ENCODE results near the gene FAM47C.
"Not testable (repeated sequence)": the region's sequence is repeated elsewhere in the genome, so short reads cannot be mapped to it uniquely, and the experiment has no call there.

FAM47C gene

DNA sequence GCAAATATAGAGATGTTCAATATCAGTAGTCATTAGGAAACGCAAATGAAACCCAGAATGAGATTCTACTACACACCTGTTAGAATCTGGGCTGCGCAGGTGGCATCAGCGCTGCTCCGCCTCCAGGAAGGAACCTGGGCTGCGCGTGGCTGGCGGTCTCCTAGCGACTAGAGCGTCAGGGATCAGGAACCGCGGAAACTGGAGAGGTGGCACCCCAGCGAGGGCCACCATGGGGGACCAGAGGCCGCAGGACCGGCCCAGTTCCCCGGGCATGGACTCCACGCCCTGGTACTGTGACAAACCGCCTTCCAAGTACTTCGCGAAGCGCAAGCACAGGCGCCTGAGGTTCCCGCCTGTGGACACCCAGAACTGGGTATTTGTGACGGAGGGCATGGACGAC lies at the start of gene FAM47C:
FAM47C (plus strand) TSS at position 185 of the 400 bp plus-strand sequence; CDS start at position 230, 45 bp downstream.
- not testable (repeated sequence) for H3K9ac ChIP-seq (ENCODE audit: low read depth, low read length); H3K36me3 ChIP-seq (ENCODE audit: insufficient read depth, low read depth, low read length); H3K27ac ChIP-seq (ENCODE audit: low read length); H3K4me1 ChIP-seq (ENCODE audit: insufficient read depth, low read length); H3K4me3 ChIP-seq (ENCODE audit: low read length); H3K9me3 ChIP-seq (ENCODE audit: insufficient read depth, low read depth, low read length); H3K27me3 ChIP-seq (ENCODE audit: insufficient read depth, low read length)

DNA sequence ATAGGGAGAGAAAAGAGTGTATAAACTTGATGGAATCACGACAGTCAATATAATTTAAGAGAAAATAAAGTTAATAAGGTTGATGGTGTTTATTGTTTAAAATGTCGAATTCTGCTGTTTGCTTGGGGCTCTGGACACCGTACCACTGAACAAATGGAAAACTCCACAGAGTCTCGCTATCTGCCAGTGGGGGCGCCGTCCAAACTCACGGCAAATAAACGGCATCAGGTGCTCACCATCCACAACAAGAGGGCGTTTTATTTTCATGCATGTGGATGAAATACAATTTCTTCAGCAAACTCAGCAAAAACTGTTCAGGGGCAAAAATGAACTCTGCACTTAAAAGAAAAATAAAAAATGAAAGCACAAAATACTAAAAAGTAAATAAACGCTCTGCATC lies 46.6 kb upstream of the FAM47C start:
- no peaks in the 10 kb centered on the region for H3K4me1 ChIP-seq (ENCODE audit: insufficient read depth, low read length)
- no peak overlapping the region for H3K4me3 ChIP-seq (ENCODE audit: low read length)
- peaks cover 36% of the 10 kb centered on the region; the same call in 1 of the 2 replicates for H3K27me3 ChIP-seq (ENCODE audit: insufficient read depth, low read length)
- no peak overlapping the region for H3K9ac ChIP-seq (ENCODE audit: low read depth, low read length)
- H3K36me3 ChIP-seq (ENCODE audit: insufficient read depth, low read depth, low read length) = no peaks in the 10 kb centered on the region
- no peak overlapping the region for H3K27ac ChIP-seq (ENCODE audit: low read length)
- no peaks in the 10 kb centered on the region for H3K9me3 ChIP-seq (ENCODE audit: insufficient read depth, low read depth, low read length)

DNA sequence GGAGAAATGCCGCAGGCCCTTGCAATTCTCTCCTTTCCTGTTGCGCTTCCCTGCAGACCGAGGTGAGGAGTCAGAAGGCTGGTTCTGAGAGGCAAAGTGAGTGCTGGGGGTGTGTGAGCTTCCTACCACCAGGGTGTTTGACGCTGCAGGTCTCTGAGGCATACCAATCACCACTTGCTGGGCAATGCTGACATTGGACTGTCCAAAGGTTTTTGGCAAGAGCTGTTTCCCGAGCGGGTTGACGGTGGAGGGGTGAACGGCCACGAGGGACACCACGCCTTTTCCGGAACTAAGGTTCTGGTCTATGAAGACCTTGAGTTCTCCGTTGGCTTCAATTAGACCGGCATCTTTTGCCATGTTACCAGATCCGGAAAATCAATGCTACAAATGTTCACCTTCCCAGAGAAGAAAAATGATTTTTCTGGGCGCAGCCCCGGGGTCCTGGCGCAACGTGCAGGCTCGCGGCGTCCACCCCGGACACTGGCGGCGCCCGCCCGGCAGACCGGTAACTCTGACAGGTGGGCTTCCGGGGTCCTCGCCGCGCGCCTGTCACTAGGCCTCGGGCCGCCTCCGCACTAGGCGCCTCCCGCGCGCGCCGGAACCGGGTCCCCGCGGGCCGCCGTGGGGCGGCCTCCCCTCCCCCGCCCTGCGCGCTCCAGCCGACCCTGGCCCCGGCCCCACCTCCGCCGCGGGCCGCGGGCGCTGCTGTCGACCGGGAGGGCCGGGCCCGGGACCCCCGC lies 44.9 kb upstream of the FAM47C start:
- no peak overlapping the region for H3K9ac ChIP-seq (ENCODE audit: low read depth, low read length)
- H3K4me1 ChIP-seq (ENCODE audit: insufficient read depth, low read length) = no peaks in the 10 kb centered on the region
- H3K27me3 ChIP-seq (ENCODE audit: insufficient read depth, low read length) = peaks cover 27% of the 10 kb centered on the region; the same call in 1 of the 2 replicates
- peak overlapping the region; percentile 57 for H3K4me3 ChIP-seq (ENCODE audit: low read length)
- H3K9me3 ChIP-seq (ENCODE audit: insufficient read depth, low read depth, low read length) = no peaks in the 10 kb centered on the region
- no peak overlapping the region for H3K27ac ChIP-seq (ENCODE audit: low read length)
- no peaks in the 10 kb centered on the region for H3K36me3 ChIP-seq (ENCODE audit: insufficient read depth, low read depth, low read length)

DNA sequence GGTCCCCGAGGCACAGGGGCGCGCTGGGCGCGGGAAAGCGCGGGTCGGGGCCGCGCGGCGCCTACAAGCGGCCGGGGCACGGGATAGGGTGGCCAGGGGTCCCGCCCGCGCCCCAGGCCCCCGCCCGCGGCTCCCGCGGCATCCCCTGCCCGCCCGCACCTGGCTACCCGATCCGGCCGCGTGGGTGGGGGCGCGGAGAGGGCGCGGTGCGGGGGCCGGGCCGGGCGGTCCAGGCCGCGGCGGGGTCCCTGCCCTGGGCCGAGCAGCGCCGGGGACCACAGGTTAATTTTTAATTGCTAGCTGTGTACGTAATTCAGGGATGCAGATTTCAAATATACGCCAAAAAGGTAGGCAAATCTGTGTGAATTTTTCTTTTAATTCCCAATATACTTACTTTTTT lies 44.3 kb upstream of the FAM47C start:
- no peaks in the 10 kb centered on the region for H3K4me1 ChIP-seq (ENCODE audit: insufficient read depth, low read length)
- H3K4me3 ChIP-seq (ENCODE audit: low read length) = peak overlapping the region; percentile 35; the same call in 1 of the 2 replicates
- no peaks in the 10 kb centered on the region for H3K9me3 ChIP-seq (ENCODE audit: insufficient read depth, low read depth, low read length)
- no peak overlapping the region for H3K9ac ChIP-seq (ENCODE audit: low read depth, low read length)
- H3K27me3 ChIP-seq (ENCODE audit: insufficient read depth, low read length) = peaks cover 21% of the 10 kb centered on the region; the same call in 1 of the 2 replicates
- H3K36me3 ChIP-seq (ENCODE audit: insufficient read depth, low read depth, low read length) = no peaks in the 10 kb centered on the region
- H3K27ac ChIP-seq (ENCODE audit: low read length) = no peak overlapping the region

DNA sequence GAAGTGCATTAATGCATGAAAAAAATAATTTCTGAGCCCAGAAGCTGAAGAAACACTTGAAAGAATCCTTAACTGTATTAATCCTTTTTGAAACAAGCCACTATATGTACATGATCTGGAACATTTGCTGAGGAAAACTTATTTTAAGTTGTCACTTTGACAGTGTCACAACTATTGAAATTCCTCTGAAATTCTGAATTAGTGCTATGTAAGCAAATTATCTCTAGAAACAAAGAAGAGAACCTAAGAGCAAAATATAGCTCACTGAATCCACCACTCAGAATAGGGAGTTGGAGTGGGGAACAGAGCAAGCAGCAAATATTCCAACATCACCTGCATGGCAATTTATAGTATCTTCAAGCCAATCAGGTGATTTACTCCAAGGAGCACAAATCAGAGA lies 34.6 kb upstream of the FAM47C start:
- Histone ChIP-seq H3K4me3 (ENCODE audit: low read length) (no peak overlapping the region), H3K27me3 (ENCODE audit: insufficient read depth, low read length) (no peaks in the 10 kb centered on the region), H3K9ac (ENCODE audit: low read depth, low read length) (no peak overlapping the region), H3K9me3 (ENCODE audit: insufficient read depth, low read depth, low read length) (no peaks in the 10 kb centered on the region), H3K36me3 (ENCODE audit: insufficient read depth, low read depth, low read length) (no peaks in the 10 kb centered on the region), H3K4me1 (ENCODE audit: insufficient read depth, low read length) (no peaks in the 10 kb centered on the region), H3K27ac (ENCODE audit: low read length) (no peak overlapping the region)

DNA sequence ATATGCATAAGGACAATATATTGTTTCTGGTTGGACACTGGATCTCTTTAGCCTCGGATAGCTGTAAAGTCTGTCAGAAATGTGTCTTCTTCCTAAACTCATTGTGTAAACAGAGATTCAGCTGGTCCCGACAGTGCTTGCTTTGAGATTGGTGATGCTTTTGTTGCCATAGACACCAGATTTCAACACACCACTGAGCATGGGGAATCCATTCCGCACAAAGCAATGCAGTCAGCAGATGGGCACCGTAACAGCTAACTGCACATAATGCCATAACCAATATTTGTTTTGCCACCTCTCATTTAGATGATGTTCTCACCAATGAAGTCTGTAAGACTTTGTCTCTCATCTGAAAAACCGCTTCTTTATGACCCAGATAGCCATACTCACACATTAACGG lies 33.3 kb upstream of the FAM47C start:
- no peaks in the 10 kb centered on the region for H3K9me3 ChIP-seq (ENCODE audit: insufficient read depth, low read depth, low read length)
- no peak overlapping the region for H3K27ac ChIP-seq (ENCODE audit: low read length)
- H3K4me3 ChIP-seq (ENCODE audit: low read length) = no peak overlapping the region
- H3K27me3 ChIP-seq (ENCODE audit: insufficient read depth, low read length) = no peaks in the 10 kb centered on the region
- H3K36me3 ChIP-seq (ENCODE audit: insufficient read depth, low read depth, low read length) = no peaks in the 10 kb centered on the region
- no peaks in the 10 kb centered on the region for H3K4me1 ChIP-seq (ENCODE audit: insufficient read depth, low read length)
- no peak overlapping the region for H3K9ac ChIP-seq (ENCODE audit: low read depth, low read length)

DNA sequence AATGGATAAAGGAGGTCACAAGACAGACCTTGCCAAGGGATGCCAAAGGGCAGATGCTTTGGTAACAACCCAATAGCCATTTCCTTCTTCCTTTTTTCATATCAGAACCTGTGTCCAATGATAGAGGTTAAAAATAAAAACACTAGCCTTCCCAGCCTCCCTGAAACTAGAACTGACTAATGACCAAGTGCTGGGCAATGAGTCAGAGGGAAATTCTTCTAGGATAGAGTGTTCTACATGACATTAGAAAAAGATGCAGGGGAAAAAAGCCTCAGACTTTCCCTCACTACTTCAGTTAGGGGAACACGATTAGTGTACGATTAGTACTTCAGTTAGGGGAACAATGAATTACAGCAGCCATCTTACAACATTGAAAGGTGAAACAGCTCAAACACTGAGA lies 29.3 kb upstream of the FAM47C start:
- Histone ChIP-seq H3K9ac (ENCODE audit: low read depth, low read length) (no peak overlapping the region), H3K27ac (ENCODE audit: low read length) (no peak overlapping the region), H3K4me1 (ENCODE audit: insufficient read depth, low read length) (no peaks in the 10 kb centered on the region; the same call in 1 of the 2 replicates), H3K27me3 (ENCODE audit: insufficient read depth, low read length) (no peaks in the 10 kb centered on the region), H3K36me3 (ENCODE audit: insufficient read depth, low read depth, low read length) (no peaks in the 10 kb centered on the region), H3K4me3 (ENCODE audit: low read length) (no peak overlapping the region), H3K9me3 (ENCODE audit: insufficient read depth, low read depth, low read length) (no peaks in the 10 kb centered on the region)

DNA sequence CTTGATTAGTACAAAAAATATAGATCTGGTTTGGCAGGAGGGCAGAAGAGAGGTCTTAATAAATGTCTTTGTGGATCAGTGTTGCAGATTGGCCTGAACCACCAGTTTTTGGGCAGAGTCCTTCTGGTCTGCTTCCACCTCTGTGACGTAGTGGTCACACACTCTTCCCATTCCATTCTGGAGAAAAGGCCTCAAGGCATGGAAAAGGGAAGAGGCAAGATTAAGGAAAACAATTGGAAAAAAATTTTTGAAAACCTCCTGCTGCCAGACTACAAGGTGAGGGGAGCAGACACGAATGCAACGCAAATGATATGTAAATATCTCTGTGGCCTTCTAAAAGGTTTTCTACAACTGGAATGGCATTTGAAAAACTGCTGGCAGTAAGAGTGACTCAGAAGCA lies 24.3 kb upstream of the FAM47C start:
- Histone ChIP-seq H3K4me3 (ENCODE audit: low read length) (no peak overlapping the region), H3K9me3 (ENCODE audit: insufficient read depth, low read depth, low read length) (no peaks in the 10 kb centered on the region), H3K27ac (ENCODE audit: low read length) (no peak overlapping the region), H3K27me3 (ENCODE audit: insufficient read depth, low read length) (peaks cover 15% of the 10 kb centered on the region), H3K4me1 (ENCODE audit: insufficient read depth, low read length) (no peaks in the 10 kb centered on the region; the same call in 1 of the 2 replicates), H3K36me3 (ENCODE audit: insufficient read depth, low read depth, low read length) (no peaks in the 10 kb centered on the region), H3K9ac (ENCODE audit: low read depth, low read length) (no peak overlapping the region)

DNA sequence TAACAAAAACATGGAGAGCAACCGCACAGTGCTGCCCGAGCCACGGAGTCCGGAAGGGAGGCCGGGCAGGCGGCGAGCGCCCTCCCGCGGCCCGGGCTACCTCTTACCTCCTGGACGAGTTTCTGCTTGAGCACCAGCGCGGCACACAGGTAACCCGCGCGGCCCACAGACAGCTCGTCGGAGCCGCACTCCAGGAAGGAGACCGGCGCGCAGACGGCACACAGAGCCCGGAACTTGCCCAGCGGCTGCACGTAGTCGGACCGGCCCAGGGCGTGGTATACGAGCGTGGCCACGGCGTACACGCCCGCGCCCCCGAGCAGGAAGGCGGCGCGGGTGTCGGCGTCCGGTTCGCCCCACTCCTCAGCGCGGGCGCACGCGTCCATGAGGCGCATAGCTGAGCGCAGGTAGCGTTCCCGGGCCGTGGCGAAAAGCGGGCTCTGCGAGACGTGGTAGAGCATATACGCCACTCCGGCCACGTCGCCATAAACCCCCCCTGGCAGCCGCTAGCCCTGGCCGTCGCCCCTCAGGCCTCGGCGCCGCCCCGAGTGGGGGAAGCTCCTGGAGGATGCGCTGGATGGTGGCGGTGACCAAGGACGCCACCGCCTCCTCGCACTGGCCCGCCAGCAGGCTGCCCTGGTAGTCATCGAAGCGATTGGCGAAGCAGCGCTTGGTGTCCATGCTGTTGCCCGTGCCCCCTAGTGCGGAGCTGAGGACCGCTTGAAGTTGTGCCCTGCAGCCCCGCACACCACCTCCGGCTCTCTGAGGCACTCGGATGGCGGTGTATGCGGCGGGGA lies 22.6 kb upstream of the FAM47C start:
- H3K9ac ChIP-seq (ENCODE audit: low read depth, low read length); H3K9me3 ChIP-seq (ENCODE audit: insufficient read depth, low read depth, low read length); H3K27ac ChIP-seq (ENCODE audit: low read length); H3K4me1 ChIP-seq (ENCODE audit: insufficient read depth, low read length); H3K36me3 ChIP-seq (ENCODE audit: insufficient read depth, low read depth, low read length): not testable (repeated sequence)
- Histone ChIP-seq H3K4me3 (ENCODE audit: low read length) (peak overlapping the region; percentile 48; the same call in 1 of the 2 replicates), H3K27me3 (ENCODE audit: insufficient read depth, low read length) (peaks cover 15% of the 10 kb centered on the region)

DNA sequence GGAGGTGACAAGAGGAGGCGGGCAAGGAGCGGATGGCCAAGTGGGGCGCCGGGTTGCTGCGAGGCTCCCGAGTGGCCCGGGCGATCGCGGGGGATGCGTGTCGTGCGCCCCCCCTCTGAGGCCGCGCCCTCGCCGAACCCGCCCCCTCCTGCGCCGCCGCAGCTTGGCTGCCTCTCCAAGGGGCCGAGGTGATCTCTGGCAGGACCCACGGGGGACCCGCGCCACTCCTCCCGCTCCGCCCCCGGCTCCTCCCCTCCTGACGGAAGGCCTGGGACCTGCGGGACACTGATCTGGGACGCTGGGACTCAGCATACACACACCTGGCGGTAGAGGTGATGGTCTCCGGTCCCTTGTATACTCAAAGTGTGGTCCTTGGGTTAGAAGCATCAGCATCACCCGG lies 21.9 kb upstream of the FAM47C start:
- H3K27me3 ChIP-seq (ENCODE audit: insufficient read depth, low read length) = peaks cover 15% of the 10 kb centered on the region
- H3K9ac ChIP-seq (ENCODE audit: low read depth, low read length) = no peak overlapping the region
- peak overlapping the region; percentile 47; the same call in 1 of the 2 replicates for H3K4me3 ChIP-seq (ENCODE audit: low read length)
- no peak overlapping the region for H3K27ac ChIP-seq (ENCODE audit: low read length)
- H3K36me3 ChIP-seq (ENCODE audit: insufficient read depth, low read depth, low read length) = no peaks in the 10 kb centered on the region
- H3K9me3 ChIP-seq (ENCODE audit: insufficient read depth, low read depth, low read length) = no peaks in the 10 kb centered on the region
- no peaks in the 10 kb centered on the region; the same call in 1 of the 2 replicates for H3K4me1 ChIP-seq (ENCODE audit: insufficient read depth, low read length)

DNA sequence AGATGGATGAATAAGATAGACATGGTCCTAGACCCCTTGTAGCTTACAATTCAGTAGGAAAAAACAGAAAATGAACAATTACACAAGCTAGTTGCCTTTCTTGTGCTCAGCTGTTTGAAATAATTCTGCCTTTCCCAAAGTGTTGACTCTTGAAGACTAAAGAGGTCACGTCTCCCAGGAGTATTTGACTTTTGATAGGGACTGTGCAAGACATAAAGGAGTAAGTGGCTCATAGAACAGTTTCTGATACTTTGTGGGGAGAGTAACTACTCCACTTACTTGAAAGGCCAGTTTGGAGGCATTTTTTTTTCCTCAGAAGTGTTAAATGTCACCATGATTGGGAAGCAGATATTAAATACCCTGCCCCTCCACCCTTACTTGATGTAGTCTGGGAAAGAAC lies 21.0 kb upstream of the FAM47C start:
- not testable (repeated sequence) for H3K27ac ChIP-seq (ENCODE audit: low read length); H3K4me3 ChIP-seq (ENCODE audit: low read length); H3K9me3 ChIP-seq (ENCODE audit: insufficient read depth, low read depth, low read length); H3K9ac ChIP-seq (ENCODE audit: low read depth, low read length); H3K36me3 ChIP-seq (ENCODE audit: insufficient read depth, low read depth, low read length); H3K4me1 ChIP-seq (ENCODE audit: insufficient read depth, low read length)
- H3K27me3 ChIP-seq (ENCODE audit: insufficient read depth, low read length) = peaks cover 15% of the 10 kb centered on the region

DNA sequence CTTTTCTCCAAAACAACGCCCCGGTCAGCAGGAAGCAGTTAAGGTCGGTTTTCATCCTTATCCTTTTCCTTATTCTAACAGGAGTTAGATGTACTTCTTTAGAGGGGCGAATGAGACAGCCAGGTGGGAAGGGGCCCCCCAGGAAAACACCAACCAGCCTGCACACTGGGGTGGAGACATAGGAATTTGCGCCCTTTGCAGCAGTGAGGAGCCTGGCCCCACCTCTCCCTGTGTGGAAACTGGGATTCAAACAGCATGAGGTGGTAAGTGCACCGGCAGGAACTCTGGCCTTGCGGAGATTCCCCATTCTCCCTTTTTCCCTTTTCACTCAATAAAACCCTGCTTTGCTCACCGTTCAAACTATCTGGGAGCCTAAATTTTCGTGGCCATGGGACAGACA lies 8.0 kb upstream of the FAM47C start:
- H3K36me3 ChIP-seq (ENCODE audit: insufficient read depth, low read depth, low read length) = no peaks in the 10 kb centered on the region
- H3K27me3 ChIP-seq (ENCODE audit: insufficient read depth, low read length) = no peaks in the 10 kb centered on the region
- H3K9me3 ChIP-seq (ENCODE audit: insufficient read depth, low read depth, low read length) = no peaks in the 10 kb centered on the region
- H3K27ac ChIP-seq (ENCODE audit: low read length) = no peak overlapping the region
- H3K9ac ChIP-seq (ENCODE audit: low read depth, low read length) = no peak overlapping the region
- H3K4me3 ChIP-seq (ENCODE audit: low read length) = no peak overlapping the region
- no peaks in the 10 kb centered on the region; the same call in 1 of the 2 replicates for H3K4me1 ChIP-seq (ENCODE audit: insufficient read depth, low read length)

Measured in iPS-20b (cell line).